VCaP (cell line): ENCODE results near the gene NCAPG2.
"Not testable (repeated sequence)": the region's sequence is repeated elsewhere in the genome, so short reads cannot be mapped to it uniquely, and the experiment has no call there.

Experiments
- H3K27ac ChIP-seq: fragments of 450-650 bp; 2 replicates; pipeline ENCODE4 v1.5.1; 2017
- CTCF ChIP-seq: fragments of 450-650 bp; conservative IDR thresholded peaks from 2 replicates; pipeline ENCODE4 v1.5.1; 2017; ENCODE audit warnings: mild to moderate bottlenecking, moderate library complexity

Gene NCAPG2

GRCh38 chr7:158702944-158703343 is 1.7 kb downstream of the NCAPG2 start:
- peak overlapping the region; percentile 96; the same call in 1 of the 2 replicates for H3K27ac ChIP-seq
- TF ChIP-seq CTCF = no peak

GRCh38 chr7:158702196-158702595 is 2.4 kb downstream of the NCAPG2 start:
- no peak overlapping the region for H3K27ac ChIP-seq

GRCh38 chr7:158700008-158700407 is 4.6 kb downstream of the NCAPG2 start:
- H3K27ac ChIP-seq = no peak overlapping the region
- TF ChIP-seq CTCF = no peak

More at GRCh38 chr7:158702196-158702595, 2.4 kb downstream of the NCAPG2 start:
- TF ChIP-seq CTCF = no peak

- no peak for TF ChIP-seq CTCF
Observed at GRCh38 chr7:158699341-158699740, 5.3 kb downstream of the NCAPG2 start.

GRCh38 chr7:158698657-158699195 is 5.9 kb downstream of the NCAPG2 start:
- no peak overlapping the region for H3K27ac ChIP-seq
- TF ChIP-seq CTCF = no peak

More at GRCh38 chr7:158699341-158699740, 5.3 kb downstream of the NCAPG2 start:
- no peak overlapping the region for H3K27ac ChIP-seq

GRCh38 chr7:158697597-158697996 is 7.0 kb downstream of the NCAPG2 start:
- not testable (repeated sequence) for H3K27ac ChIP-seq

- peak overlapping the region; percentile 59 for H3K27ac ChIP-seq
- TF ChIP-seq CTCF = peak; percentile 93
Observed at GRCh38 chr7:158695726-158696452, 8.7 kb downstream of the NCAPG2 start.

GRCh38 chr7:158695056-158695455 is 9.5 kb downstream of the NCAPG2 start:
- TF ChIP-seq CTCF = no peak

More at GRCh38 chr7:158695056-158695455, 9.5 kb downstream of the NCAPG2 start:
- H3K27ac ChIP-seq = no peak overlapping the region
